K562 (cell line): Measurements from ENCODE around the gene CDH5. TPM values are rescaled to one million over a fixed set of nuclear protein-coding genes. Genes with fewer than 3 reads are reported as not detected.

Source experiments
- ATAC-seq: fragments of 200-7000 bp; cut with Tn5 transposase; 3 replicates; pipeline ENCODE4 v1.9.1; 2020; ENCODE audit warnings: moderate library complexity
- BruUV-seq: library from RNA; stranded (reverse); fragments of 400-500 nt; replicated peaks from 2 replicates; lab custom pipeline; 2021; lab: Mats Ljungman, UMichigan
- CTCF ChIA-PET: fragments of 300-600 bp; formaldehyde crosslinking; extraction: SDS; loops from one replicate; lab custom pipeline; 2021; ENCODE audit warnings: low intra/inter-chr PET ratio; lab: Yijun Ruan, JAX
- POLR2A ChIA-PET: fragments of 300-600, 350-650 bp; sonication (Branson Sonifier 250); formaldehyde crosslinking; extraction: SDS; loops from one replicate; lab custom pipeline; 2021; ENCODE audit warnings: antibody characterized with exemption, inconsistent platforms; lab: Yijun Ruan, JAX
- DNase-seq, 4 experiments: peaks; one replicate each; pipeline versions ENCODE4 v3.0.0 to v3.0.0-alpha.2; 2011 to 2018; ENCODE audit warnings: low spot score in 3 of 4, mixed read lengths in 3 of 4; ENCODE audit errors: extremely low read depth in 1 of 4
- FAIRE-seq: peaks from 2 replicates; lab custom pipeline; 2011; peaks lifted over from hg19 to GRCh38; lab: Jason Lieb, UNC
- H2AFZ ChIP-seq: 2 replicates; pipeline ENCODE4 v1.6.0; 2011; ENCODE audit warnings: low read depth, low read length, control low read depth, inconsistent platforms
- H3K27ac ChIP-seq: fragments of 200-600 bp; 3 replicates; pipeline ENCODE4 v1.8.0; 2011; ENCODE audit warnings: low read depth, mild to moderate bottlenecking, control low read depth, inconsistent platforms, low read length, moderate library complexity, mixed read lengths; ENCODE audit errors: extremely low read depth
- H3K27me3 ChIP-seq, 2 experiments: fragments of 300-600 bp in 1 of 2; 2 replicates in 1 of 2; 3 replicates in 1 of 2; pipeline versions ENCODE4 v1.6.0 to v1.8.0; 2011; ENCODE audit warnings: inconsistent platforms in 2 of 2, low read length in 2 of 2, mild to moderate bottlenecking in 1 of 2, mixed read lengths in 1 of 2, moderate library complexity in 1 of 2; ENCODE audit not compliant: control insufficient read depth in 2 of 2, insufficient read depth in 2 of 2
- H3K36me3 ChIP-seq: fragments of 300-600 bp; 3 replicates; pipeline ENCODE4 v1.8.0; 2011; ENCODE audit warnings: mild to moderate bottlenecking, low read length, inconsistent platforms; ENCODE audit not compliant: control insufficient read depth, insufficient read depth
- H3K4me1 ChIP-seq, 2 experiments: fragments of 200-600 bp in 1 of 2; replicated peaks in 1 of 2; 2 replicates in 1 of 2; 3 replicates in 1 of 2; pipeline versions ENCODE4 v1.5.1 to v1.8.0; 2011; ENCODE audit warnings: inconsistent platforms in 2 of 2, low read length in 2 of 2, mild to moderate bottlenecking in 1 of 2, mixed read lengths in 1 of 2, moderate library complexity in 1 of 2; ENCODE audit not compliant: control insufficient read depth in 2 of 2, insufficient read depth in 2 of 2
- H3K4me2 ChIP-seq: 2 replicates; pipeline ENCODE4 v1.6.1; 2011; ENCODE audit warnings: low read length, control low read depth, inconsistent platforms, mixed read lengths; ENCODE audit not compliant: insufficient read depth
- H3K4me3 ChIP-seq: fragments of 200-600 bp; sonication (generic), shearing (Covaris generic); 2 replicates; pipeline ENCODE4 v1.5.1; 2016; ENCODE audit warnings: control low read depth, inconsistent platforms
- H3K79me2 ChIP-seq: fragments of 200-600 bp; 3 replicates; pipeline ENCODE4 v1.8.0; 2011; ENCODE audit warnings: low read length, inconsistent platforms; ENCODE audit not compliant: control insufficient read depth, insufficient read depth
- H3K9ac ChIP-seq, 2 experiments: 2 replicates each; pipeline versions ENCODE4 v1.6.0 to v1.6.1; 2011; ENCODE audit warnings: low read depth in 2 of 2, low read length in 2 of 2, control low read depth in 1 of 2, inconsistent platforms in 1 of 2, mild to moderate bottlenecking in 1 of 2, mixed read lengths in 1 of 2; ENCODE audit not compliant: insufficient read depth in 1 of 2
- H3K9me1 ChIP-seq: one replicate; pipeline ENCODE4 v1.6.0; 2011; ENCODE audit warnings: inconsistent platforms, mild to moderate bottlenecking, low read length, moderate library complexity; ENCODE audit not compliant: control insufficient read depth, insufficient read depth
- H3K9me3 ChIP-seq: replicated peaks from 2 replicates; pipeline ENCODE4 v1.5.1; 2011; ENCODE audit warnings: low read depth, low read length, inconsistent platforms; ENCODE audit not compliant: control insufficient read depth, insufficient read depth
- H4K20me1 ChIP-seq: replicated peaks from 2 replicates; pipeline ENCODE4 v1.6.1; 2011; ENCODE audit warnings: low read length, inconsistent platforms, mixed read lengths; ENCODE audit not compliant: control insufficient read depth, insufficient read depth
- HDAC6 ChIP-seq: IDR thresholded peaks from 2 replicates; pipeline ENCODE4 v1.6.1; 2012; ENCODE audit warnings: low read depth, mild to moderate bottlenecking, control low read depth, inconsistent platforms, low read length, moderate library complexity
- IRF2 ChIP-seq: sonication (generic); formaldehyde crosslinking; IDR thresholded peaks from 2 replicates; pipeline ENCODE4 v1.8.1; 2022; ENCODE audit warnings: mild to moderate bottlenecking, missing genetic modification reagents
- ZFP36 ChIP-seq: fragments of 150-350 bp; IDR thresholded peaks from 2 replicates; pipeline ENCODE4 v1.6.1; 2018; ENCODE audit warnings: low read length, low read depth; ENCODE audit not compliant: partially characterized antibody
- ZNF134 ChIP-seq: fragments of 250-450 bp; sonication (Bioruptor Pico); conservative IDR thresholded peaks from 2 replicates; pipeline ENCODE4 v1.4.0; 2020
- ZNF408 ChIP-seq: fragments of 250-450 bp; sonication (Bioruptor Pico); IDR thresholded peaks from 2 replicates; pipeline ENCODE4 v1.4.0; 2020; ENCODE audit warnings: low read depth, mild to moderate bottlenecking, moderate library complexity
- WGBS: fragments of 100-300 bp; shearing (Covaris generic); methylation state at CpG from one replicate; pipeline ENCODE4 v1.1.6; 2016; ENCODE audit warnings: low coverage, mixed read lengths; ENCODE audit not compliant: insufficient coverage; ENCODE audit errors: missing lambda C conversion rate; 5-methylcytosine and 5-hydroxymethylcytosine counted together
- in situ Hi-C: fragments of 300-500 bp; cut with MboI; formaldehyde crosslinking; loops from 4 replicates; pipeline ENCODE4 v1.15.0; 2018; ENCODE audit warnings: inconsistent platforms, mixed read lengths
- intact Hi-C: fragments of 100-400 bp; cut with micrococcal nuclease; formaldehyde crosslinking; loops from 2 replicates; pipeline ENCODE4 v1.14.2; 2022
- polyA plus RNA-seq, 8 experiments: library from polyadenylated mRNA; depleted of rRNA in 4 of 8; stranded (reverse) in 5 of 8; unstranded in 3 of 8; fragments of >200 nt; fragmentation: Nextera tagmentation in 2 of 8; fragmentation: Illumina TruSeq in 1 of 8; extraction: Ambion mirVana in 2 of 8; extraction: Trizol in 1 of 8; gene quantifications; 2 replicates each; pipeline versions ENCODE4 v1.2.1 to v1.2.3, GENCODE V29; 2011 to 2014; ENCODE audit warnings: inconsistent platforms in 1 of 8, missing spikeins in 1 of 8
- total RNA-seq, 7 experiments: library from RNA; depleted of rRNA in 6 of 7; stranded (reverse); fragments of >200 nt in 6 of 7; fragmentation: Illumina TruSeq in 2 of 7; extraction: Trizol in 2 of 7; gene quantifications; 2 replicates each; pipeline versions ENCODE4 v1.2.1 to v1.2.3, GENCODE V29; 2011 to 2021; ENCODE audit warnings: low replicate concordance in 1 of 7

CDH5 gene
- total and polyA plus RNA-seq, 9 of the 15 experiments (the other 6 are each of a cell fraction or from before 2014, with no cell fraction given), result not detected

GRCh38 chr16:66400503-66401380, 34.3 kb downstream of the CDH5 start:
- Histone ChIP-seq H3K9me3 (no peaks in the 10 kb centered on the region), H3K79me2 (no peaks in the 10 kb centered on the region), H3K36me3 (no peaks in the 10 kb centered on the region), H3K9ac (0 out of 4 replicates have a peak overlapping the region, but pooled peaks of 1 of the 2 experiments have one; percentile 23), H3K4me3 (no peak overlapping the region), H3K4me1 (peaks cover 0 to 7% of the 10 kb centered on the region in 2 experiments; a peak in 1 of 5 replicates), H3K27me3 (peaks cover 15 to 27% of the 10 kb centered on the region in 2 experiments; a peak in 4 of 5 replicates), H2AFZ (no peak overlapping the region), H3K27ac (no peak overlapping the region), H4K20me1 (no peaks in the 10 kb centered on the region), H3K4me2 (no peak overlapping the region), H3K9me1 (no peaks in the 10 kb centered on the region)
- DNase-seq (no peak), FAIRE-seq (no peak), ATAC-seq (no peak)
- intact Hi-C loops, result loop anchor here (10.0 kb wide), 1 partner anchor 324 kb away; no protein-coding TSS in a partner anchor
- WGBS, result under 1% methylated on average over 14 of the region's 20 CpGs
- no peak for TF ChIP-seq ZNF408 (CRISPR knock-in tag)
- no peak for TF ChIP-seq HDAC6
- TF ChIP-seq ZFP36, result peak; percentile 81
- no peak for TF ChIP-seq IRF2 (CRISPR knock-in tag)
- no peak for TF ChIP-seq ZNF134 (CRISPR knock-in tag)
- POLR2A ChIA-PET, result no interaction called here
- no TSS peak for BruUV-seq
- in situ Hi-C loops, result loop anchor here (10.0 kb wide), 1 partner anchor 464 kb away; no protein-coding TSS in a partner anchor
- CTCF ChIA-PET, result no interaction called here
